ENCODE measurements around the gene NDST1.

Gene NDST1

DNA sequence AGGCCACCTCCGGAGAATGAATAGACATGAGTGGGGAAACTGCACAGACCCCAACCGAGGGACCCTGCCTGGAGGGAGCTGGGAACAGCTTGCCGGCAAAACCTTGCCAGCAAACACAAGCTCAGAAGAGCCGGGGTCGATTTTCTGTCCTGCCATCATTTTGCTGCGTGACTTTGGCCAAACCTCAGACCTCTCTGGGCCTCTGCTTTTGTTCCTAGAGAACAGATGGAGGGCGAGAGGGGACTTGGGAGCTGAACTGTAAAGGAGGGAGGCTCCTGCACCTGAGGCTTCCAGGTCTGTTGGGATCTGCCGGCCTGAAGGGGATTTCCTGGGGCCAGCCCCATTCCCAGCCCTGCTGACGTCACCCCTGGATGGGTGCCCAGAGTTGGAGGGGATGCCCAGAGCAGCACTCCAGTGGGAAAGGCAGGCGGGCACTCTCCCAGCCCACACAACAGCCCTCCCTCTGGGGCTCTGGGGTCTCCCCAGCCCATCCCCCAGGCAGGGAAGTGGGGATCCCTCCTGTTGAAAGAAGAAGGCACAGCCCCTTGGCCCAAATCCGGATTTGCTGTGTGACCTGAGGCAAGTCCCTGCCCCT, 92.1 kb downstream of the NDST1 start:
- H3K27ac ChIP-seq, result no peak overlapping the region
- TF ChIP-seq ZFX (IDR thresholded peaks at IDR 0.05), result no peak
- TF ChIP-seq, protein P1, sequence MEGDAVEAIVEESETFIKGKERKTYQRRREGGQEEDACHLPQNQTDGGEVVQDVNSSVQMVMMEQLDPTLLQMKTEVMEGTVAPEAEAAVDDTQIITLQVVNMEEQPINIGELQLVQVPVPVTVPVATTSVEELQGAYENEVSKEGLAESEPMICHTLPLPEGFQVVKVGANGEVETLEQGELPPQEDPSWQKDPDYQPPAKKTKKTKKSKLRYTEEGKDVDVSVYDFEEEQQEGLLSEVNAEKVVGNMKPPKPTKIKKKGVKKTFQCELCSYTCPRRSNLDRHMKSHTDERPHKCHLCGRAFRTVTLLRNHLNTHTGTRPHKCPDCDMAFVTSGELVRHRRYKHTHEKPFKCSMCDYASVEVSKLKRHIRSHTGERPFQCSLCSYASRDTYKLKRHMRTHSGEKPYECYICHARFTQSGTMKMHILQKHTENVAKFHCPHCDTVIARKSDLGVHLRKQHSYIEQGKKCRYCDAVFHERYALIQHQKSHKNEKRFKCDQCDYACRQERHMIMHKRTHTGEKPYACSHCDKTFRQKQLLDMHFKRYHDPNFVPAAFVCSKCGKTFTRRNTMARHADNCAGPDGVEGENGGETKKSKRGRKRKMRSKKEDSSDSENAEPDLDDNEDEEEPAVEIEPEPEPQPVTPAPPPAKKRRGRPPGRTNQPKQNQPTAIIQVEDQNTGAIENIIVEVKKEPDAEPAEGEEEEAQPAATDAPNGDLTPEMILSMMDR (conservative IDR thresholded peaks at IDR 0.05), result no peak

DNA sequence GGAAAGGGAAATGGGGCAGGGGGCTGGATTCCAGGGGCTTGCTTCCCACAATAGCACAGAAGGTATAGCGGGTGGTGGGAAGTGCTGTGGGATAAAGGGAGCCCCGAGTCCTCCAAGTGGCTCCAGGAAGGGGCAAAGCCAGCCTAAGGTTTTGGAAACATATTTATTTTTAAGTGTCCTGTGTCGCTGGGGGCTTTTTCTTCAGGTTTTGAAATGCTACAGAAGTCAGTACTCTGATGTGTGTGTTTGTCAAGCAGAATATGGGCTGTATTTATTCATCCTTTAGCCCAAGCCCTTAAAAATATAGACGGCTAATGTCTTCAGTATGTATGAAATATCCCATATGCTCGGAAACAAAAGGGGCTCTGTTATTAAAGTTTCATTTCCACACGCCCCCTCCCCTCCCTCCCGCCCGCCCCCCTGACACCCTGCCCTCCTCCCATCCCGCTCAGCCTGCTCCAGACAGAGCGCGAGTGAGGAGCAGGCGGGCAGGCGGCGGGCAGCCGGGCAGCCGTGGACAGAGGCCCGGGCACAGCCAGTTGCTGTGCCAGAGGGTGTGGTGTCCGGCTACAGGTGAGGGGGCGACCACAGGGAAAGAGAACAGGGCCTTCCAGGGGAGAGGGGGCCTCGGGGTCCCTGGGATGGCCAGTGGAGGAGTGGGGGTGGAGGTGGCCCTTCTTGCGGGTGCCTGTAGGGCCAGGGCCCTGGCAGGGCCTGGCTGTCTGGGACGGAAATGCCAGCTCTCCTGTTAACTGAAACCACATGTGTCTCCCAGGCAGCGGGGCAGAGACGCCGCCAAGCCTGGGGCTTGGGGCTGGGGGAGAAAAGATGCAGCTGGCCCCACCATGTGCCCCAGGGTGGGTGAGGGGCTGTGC, 92.9 kb downstream of the NDST1 start:
- no peak overlapping the region for H3K27ac ChIP-seq
- TF ChIP-seq, protein P1 (conservative IDR thresholded peaks at IDR 0.05), result no peak

DNA sequence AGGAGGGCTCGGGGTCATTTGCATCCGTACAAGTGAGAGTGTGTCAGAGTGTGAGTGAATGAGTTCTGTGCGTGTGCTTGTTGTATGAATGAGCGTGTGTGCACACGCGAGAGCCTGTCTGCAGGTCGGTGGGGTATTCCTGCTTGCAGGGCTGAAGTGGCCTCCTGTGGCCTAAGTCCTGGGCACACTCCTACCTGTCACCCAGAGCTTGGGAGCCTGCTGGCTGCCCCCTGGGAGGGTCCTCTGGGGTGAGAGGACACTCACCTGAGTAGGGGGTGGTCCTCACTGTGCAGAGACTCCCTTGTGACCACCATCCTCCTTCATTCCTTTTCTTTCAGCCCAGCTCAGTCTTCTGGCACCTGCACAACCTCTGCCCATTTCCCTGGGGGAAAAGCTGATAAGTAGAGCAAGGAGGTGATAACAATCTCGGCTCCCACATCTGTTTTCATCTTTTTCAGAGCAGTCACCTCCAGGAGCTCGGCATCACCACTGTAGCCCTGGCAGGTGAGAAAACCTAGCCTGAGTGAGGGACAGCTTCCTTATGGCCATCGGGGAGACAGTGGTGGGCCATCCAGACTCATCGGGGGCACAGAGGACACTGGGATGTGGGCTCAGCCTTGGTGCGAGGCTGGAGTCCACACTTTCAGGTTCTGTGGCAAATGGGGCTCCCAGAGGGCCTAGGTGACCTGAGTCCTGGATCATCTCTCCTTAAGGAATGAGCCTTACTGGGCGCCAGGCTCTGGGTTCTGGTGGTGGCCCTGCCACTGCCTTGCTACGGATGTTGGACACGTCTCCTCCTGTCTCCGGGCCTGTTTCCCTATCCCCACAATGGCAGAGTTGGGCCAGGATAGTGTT, 93.8 kb downstream of the NDST1 start:
- TF ChIP-seq, protein P1 (conservative IDR thresholded peaks at IDR 0.05), result no peak
- no peak for TF ChIP-seq ZFX (IDR thresholded peaks at IDR 0.05)
- no peak overlapping the region for H3K27ac ChIP-seq

GRCh38 chr5:150603052-150603451, 95.1 kb downstream of the NDST1 start:
- H3K27ac ChIP-seq, result no peak overlapping the region
- TF ChIP-seq ZFX (IDR thresholded peaks at IDR 0.05), result no peak
- TF ChIP-seq, protein P1 (conservative IDR thresholded peaks at IDR 0.05), result no peak

DNA sequence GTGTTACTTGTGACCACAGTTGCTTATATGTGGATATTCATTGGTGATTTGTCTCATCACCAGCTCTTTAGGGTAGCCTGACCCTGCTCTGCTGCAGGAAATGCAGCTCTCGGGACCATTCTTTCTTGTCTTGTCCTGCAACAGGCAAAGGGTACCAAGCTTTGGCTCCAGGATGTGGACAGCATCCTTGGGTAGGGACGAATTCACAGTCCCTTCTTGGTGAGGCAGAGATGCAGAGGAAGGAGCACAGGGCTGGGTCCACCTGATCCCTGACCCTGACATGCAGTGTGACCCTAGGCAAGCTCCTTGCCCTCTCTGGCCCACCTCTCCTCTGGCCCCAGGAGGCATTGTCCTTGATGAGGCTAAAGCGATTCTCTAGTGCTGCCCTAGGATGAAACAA, 95.6 kb downstream of the NDST1 start:
- TF ChIP-seq, protein P1 (conservative IDR thresholded peaks at IDR 0.05), result no peak
- TF ChIP-seq ZFX (IDR thresholded peaks at IDR 0.05), result no peak

DNA sequence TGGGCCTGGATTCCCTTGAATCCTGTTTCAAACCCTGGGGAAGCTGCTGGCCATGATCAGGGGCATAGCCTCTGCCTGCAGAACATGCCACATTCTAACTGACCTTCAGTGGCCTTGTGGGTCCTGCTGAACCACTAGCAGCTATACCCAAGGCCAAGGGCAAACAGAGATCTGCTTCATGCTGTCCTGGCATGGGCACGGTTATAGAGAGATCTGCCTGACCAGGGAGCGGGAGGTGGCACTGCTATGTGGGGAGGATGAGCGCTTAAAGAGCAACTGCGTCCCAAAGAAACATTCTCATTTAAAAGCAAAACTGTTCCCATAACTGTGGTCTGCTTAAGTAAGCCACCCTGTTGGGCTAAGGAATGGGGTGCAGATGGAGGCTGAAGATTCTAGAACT, 96.1 kb downstream of the NDST1 start:
- TF ChIP-seq, protein P1 (conservative IDR thresholded peaks at IDR 0.05), result no peak
- H3K27ac ChIP-seq, result no peak overlapping the region

More for the DNA sequence above, 95.6 kb downstream of the NDST1 start:
- no peak overlapping the region for H3K27ac ChIP-seq
